NCI-H1436 treated with DMSO at 0.1 percent for 48 hours (cell line): ENCODE results near the gene NOCT.
"Not testable (repeated sequence)": the region's sequence is repeated elsewhere in the genome, so short reads cannot be mapped to it uniquely, and the experiment has no call there.

ENCODE experiments used
- DNase-seq: peaks from one replicate; lab custom pipeline; 2025; lab: John Stamatoyannopoulos, UW

NOCT gene

GRCh38 chr4:139048026-139048425, 32.4 kb downstream of the NOCT start:
- no peak for DNase-seq

- no peak for DNase-seq
These were observed 34.9 kb downstream of the NOCT start for GRCh38 chr4:139050446-139050845.

DNA sequence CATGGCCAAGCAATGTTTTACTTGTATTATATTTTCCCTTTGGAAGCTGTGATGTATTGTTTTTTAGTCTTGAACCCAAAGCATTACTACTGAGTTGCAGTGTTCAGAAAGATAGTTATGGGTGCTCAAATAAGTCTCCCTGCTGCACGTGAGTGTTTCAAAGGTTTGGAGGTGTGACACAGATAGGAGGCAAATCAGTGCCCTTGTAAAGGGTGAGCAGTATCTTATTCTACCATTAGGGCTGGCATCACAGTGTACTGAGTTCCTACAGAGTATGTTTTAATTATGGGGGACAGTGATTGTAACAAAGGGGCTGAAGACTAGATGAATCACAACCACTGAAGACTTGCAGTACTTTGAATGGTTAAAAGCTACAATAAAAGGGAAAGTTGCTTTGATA, 38.3 kb downstream of the NOCT start:
- DNase-seq = no peak

GRCh38 chr4:139054791-139055505, 39.4 kb downstream of the NOCT start:
- no peak for DNase-seq

- not testable (repeated sequence) for DNase-seq
These were observed 43.4 kb downstream of the NOCT start for GRCh38 chr4:139059026-139059425.

- no peak for DNase-seq
These were observed 45.0 kb downstream of the NOCT start for GRCh38 chr4:139060591-139060990.

- DNase-seq = no peak
These were observed 60.6 kb downstream of the NOCT start for GRCh38 chr4:139076016-139076744.

- no peak for DNase-seq
These were observed 62.2 kb downstream of the NOCT start for GRCh38 chr4:139077567-139078355.

- no peak for DNase-seq
These were observed 63.3 kb downstream of the NOCT start for GRCh38 chr4:139078926-139079325.

GRCh38 chr4:139082750-139083606, 67.4 kb downstream of the NOCT start:
- DNase-seq = peak; percentile 95

GRCh38 chr4:139083607-139083955, 68.0 kb downstream of the NOCT start:
- peak; percentile 7 for DNase-seq

GRCh38 chr4:139083956-139084803, 68.6 kb downstream of the NOCT start:
- DNase-seq = no peak

GRCh38 chr4:139084804-139085093, 69.2 kb downstream of the NOCT start:
- DNase-seq = no peak

DNA sequence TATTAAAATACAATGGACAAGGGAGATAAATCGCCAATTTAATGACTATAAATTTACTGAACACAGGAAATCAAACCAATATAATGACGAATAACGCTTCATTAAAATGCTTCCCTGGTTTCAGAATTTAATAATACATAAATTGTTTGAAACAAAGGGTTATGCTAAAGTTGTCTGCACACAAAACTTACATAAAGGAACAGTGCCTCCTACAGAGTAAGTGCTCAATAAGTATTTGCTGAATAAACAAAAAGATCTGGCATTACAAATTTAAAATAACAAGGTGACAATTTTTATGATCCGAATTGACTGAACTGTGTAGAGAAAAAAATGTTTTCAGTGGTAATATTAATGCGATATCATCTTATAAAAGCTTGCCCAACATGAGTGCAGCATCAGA, 69.6 kb downstream of the NOCT start:
- DNase-seq = no peak

- DNase-seq = no peak
These were observed 76.7 kb downstream of the NOCT start for GRCh38 chr4:139092271-139092670.
